Calu3 (cell line): ENCODE data around the gene SLC26A11. TPM values are rescaled to one million over a fixed set of nuclear protein-coding genes. Genes with fewer than 3 reads are reported as not detected.

Source experiments
- BruUV-seq: library from RNA; stranded (reverse); fragments of 400-500 nt; replicated peaks from 2 replicates; lab custom pipeline; 2021; lab: Mats Ljungman, UMichigan
- CTCF ChIA-PET: fragments of 300-600 bp; sonication (Branson Sonifier 250); formaldehyde crosslinking; loops from one replicate; lab custom pipeline; 2022; ENCODE audit warnings: antibody characterized with exemption; lab: Charles Lee
- DNase-seq: peaks from one replicate; pipeline ENCODE4 v3.0.0; 2022
- H3K27ac Mint-ChIP-seq: one replicate; pipeline ENCODE4 v1.8.0; 2022; ENCODE audit warnings: mixed read lengths; ENCODE audit not compliant: unreplicated experiment
- H3K27me3 Mint-ChIP-seq: one replicate; pipeline ENCODE4 v1.8.0; 2022; ENCODE audit warnings: mixed read lengths; ENCODE audit not compliant: unreplicated experiment
- H3K36me3 Mint-ChIP-seq: one replicate; pipeline ENCODE4 v1.8.0; 2022; ENCODE audit warnings: mild to moderate bottlenecking, moderate library complexity, mixed read lengths; ENCODE audit not compliant: insufficient read depth, unreplicated experiment
- H3K4me1 Mint-ChIP-seq: one replicate; pipeline ENCODE4 v1.8.0; 2022; ENCODE audit warnings: mild to moderate bottlenecking, low read depth, mixed read lengths; ENCODE audit not compliant: unreplicated experiment
- H3K4me3 Mint-ChIP-seq: one replicate; pipeline ENCODE4 v1.8.0; 2022; ENCODE audit warnings: mild to moderate bottlenecking, low read depth, moderate library complexity, mixed read lengths; ENCODE audit not compliant: unreplicated experiment
- H3K9me3 Mint-ChIP-seq: one replicate; pipeline ENCODE4 v1.8.0; 2022; ENCODE audit warnings: low read depth, mixed read lengths; ENCODE audit not compliant: unreplicated experiment
- intact Hi-C: fragments of 100-400 bp; cut with micrococcal nuclease; formaldehyde crosslinking; loops from one replicate; pipeline ENCODE4 v1.10.0; 2022; ENCODE audit not compliant: unreplicated experiment
- total RNA-seq: library from RNA; stranded (reverse); gene quantifications from 2 replicates; pipeline ENCODE4 v1.2.3, GENCODE V29; 2022
- TF ChIP-seq, protein P1 (sequence below): fragments of 200-600 bp; IDR thresholded peaks from one replicate; pipeline ENCODE4 v1.8.0; 2022; ENCODE audit warnings: antibody characterized with exemption; ENCODE audit not compliant: unreplicated experiment

The SLC26A11 gene
- total RNA-seq, 1 experiment from 2014 or later = 7.2 TPM

GRCh38 chr17:80176757-80177156 lies 43.5 kb upstream of the SLC26A11 start:
- Mint-ChIP-seq H3K4me1 (peaks cover 10% of the 10 kb centered on the region), H3K36me3 (peaks cover 6% of the 10 kb centered on the region), H3K4me3 (no peak overlapping the region), H3K27ac (no peak overlapping the region), H3K9me3 (no peaks in the 10 kb centered on the region), H3K27me3 (no peaks in the 10 kb centered on the region)
- BruUV-seq = no TSS peak
- TF ChIP-seq, protein P1, sequence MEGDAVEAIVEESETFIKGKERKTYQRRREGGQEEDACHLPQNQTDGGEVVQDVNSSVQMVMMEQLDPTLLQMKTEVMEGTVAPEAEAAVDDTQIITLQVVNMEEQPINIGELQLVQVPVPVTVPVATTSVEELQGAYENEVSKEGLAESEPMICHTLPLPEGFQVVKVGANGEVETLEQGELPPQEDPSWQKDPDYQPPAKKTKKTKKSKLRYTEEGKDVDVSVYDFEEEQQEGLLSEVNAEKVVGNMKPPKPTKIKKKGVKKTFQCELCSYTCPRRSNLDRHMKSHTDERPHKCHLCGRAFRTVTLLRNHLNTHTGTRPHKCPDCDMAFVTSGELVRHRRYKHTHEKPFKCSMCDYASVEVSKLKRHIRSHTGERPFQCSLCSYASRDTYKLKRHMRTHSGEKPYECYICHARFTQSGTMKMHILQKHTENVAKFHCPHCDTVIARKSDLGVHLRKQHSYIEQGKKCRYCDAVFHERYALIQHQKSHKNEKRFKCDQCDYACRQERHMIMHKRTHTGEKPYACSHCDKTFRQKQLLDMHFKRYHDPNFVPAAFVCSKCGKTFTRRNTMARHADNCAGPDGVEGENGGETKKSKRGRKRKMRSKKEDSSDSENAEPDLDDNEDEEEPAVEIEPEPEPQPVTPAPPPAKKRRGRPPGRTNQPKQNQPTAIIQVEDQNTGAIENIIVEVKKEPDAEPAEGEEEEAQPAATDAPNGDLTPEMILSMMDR = no peak
- DNase-seq = no peak
- intact Hi-C loops = no loop called here
- CTCF ChIA-PET = no interaction called here

- peaks cover 6% of the 10 kb centered on the region for H3K36me3 Mint-ChIP-seq
- no peak overlapping the region for H3K4me3 Mint-ChIP-seq
- no peaks in the 10 kb centered on the region for H3K27me3 Mint-ChIP-seq
- TF ChIP-seq, protein P1 = no peak
- H3K4me1 Mint-ChIP-seq = peaks cover 10% of the 10 kb centered on the region
- H3K9me3 Mint-ChIP-seq = no peaks in the 10 kb centered on the region
- no peak overlapping the region for H3K27ac Mint-ChIP-seq
- CTCF ChIA-PET = no interaction called here
- BruUV-seq = no TSS peak
- intact Hi-C loops = no loop called here
- no peak for DNase-seq
Observed at GRCh38 chr17:80177986-80178595, 42.1 kb upstream of the SLC26A11 start.

DNA sequence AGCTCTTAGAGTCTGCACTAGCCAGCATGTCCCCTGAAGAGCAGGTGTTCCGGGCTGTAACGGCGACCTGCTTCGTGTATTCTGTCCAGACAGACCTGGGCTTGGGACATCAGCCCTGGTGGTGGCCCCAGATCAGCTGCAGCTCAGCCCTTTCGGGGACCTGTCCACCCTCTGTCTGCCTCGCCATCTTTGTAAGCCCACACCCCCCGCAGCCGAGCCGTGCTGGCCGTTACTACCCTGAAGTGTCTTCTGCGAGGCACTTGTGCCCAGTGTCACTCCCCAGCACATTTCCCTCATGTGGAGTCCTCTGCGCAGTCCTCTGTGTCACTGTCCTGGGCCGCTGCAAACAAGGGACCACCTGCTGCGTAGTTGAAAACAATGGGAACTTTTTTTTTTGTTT lies 40.0 kb upstream of the SLC26A11 start:
- Mint-ChIP-seq H3K36me3 (peaks cover 6% of the 10 kb centered on the region), H3K27ac (no peak overlapping the region), H3K4me1 (peaks cover 6% of the 10 kb centered on the region), H3K27me3 (no peaks in the 10 kb centered on the region), H3K4me3 (no peak overlapping the region), H3K9me3 (no peaks in the 10 kb centered on the region)
- no peak for DNase-seq
- BruUV-seq = no TSS peak
- CTCF ChIA-PET = no interaction called here
- TF ChIP-seq, protein P1 = no peak
- intact Hi-C loops = no loop called here

- TF ChIP-seq, protein P1 = no peak
- no peaks in the 10 kb centered on the region for H3K9me3 Mint-ChIP-seq
- no TSS peak for BruUV-seq
- H3K27me3 Mint-ChIP-seq = no peaks in the 10 kb centered on the region
- H3K27ac Mint-ChIP-seq = no peak overlapping the region
- DNase-seq = no peak
- intact Hi-C loops = no loop called here
- H3K4me3 Mint-ChIP-seq = no peak overlapping the region
- H3K4me1 Mint-ChIP-seq = no peaks in the 10 kb centered on the region
- CTCF ChIA-PET = interaction anchor here (0.7 kb wide), 1 partner anchor 15 kb away, joined by 3 read pairs; no protein-coding TSS in a partner anchor
- H3K36me3 Mint-ChIP-seq = no peaks in the 10 kb centered on the region
Observed at GRCh38 chr17:80181431-80181830, 38.8 kb upstream of the SLC26A11 start.
